HG03025 (cell line): Measurements from ENCODE around the gene AFAP1.

Experiments
- ATAC-seq: cut with Tn5 transposase; IDR thresholded peaks from one replicate; pipeline ENCODE4 v1.9.1; 2021; ENCODE audit warnings: mild to moderate bottlenecking, moderate library complexity; ENCODE audit not compliant: unreplicated experiment, low FRiP score

The AFAP1 gene

GRCh38 chr4:7968262-7968896, 28.7 kb upstream of the AFAP1 start:
- ATAC-seq: no peak

GRCh38 chr4:7967501-7968261, 28.0 kb upstream of the AFAP1 start:
- ATAC-seq: no peak

GRCh38 chr4:7967063-7967440, 27.4 kb upstream of the AFAP1 start:
- ATAC-seq: no peak

- no peak for ATAC-seq
Measured at GRCh38 chr4:7966281-7967062, 26.8 kb upstream of the AFAP1 start.

- ATAC-seq: no peak
Measured at GRCh38 chr4:7964890-7965662, 25.4 kb upstream of the AFAP1 start.

- no peak for ATAC-seq
Measured at GRCh38 chr4:7964459-7964858, 24.8 kb upstream of the AFAP1 start.

- no peak for ATAC-seq
Measured at GRCh38 chr4:7963691-7964090, 24.0 kb upstream of the AFAP1 start.

GRCh38 chr4:7962609-7963508, 23.2 kb upstream of the AFAP1 start:
- ATAC-seq: no peak

- peak; percentile 49 for ATAC-seq
Measured at GRCh38 chr4:7960790-7961655, 21.4 kb upstream of the AFAP1 start.

- no peak for ATAC-seq
Measured at GRCh38 chr4:7960017-7960789, 20.5 kb upstream of the AFAP1 start.

- ATAC-seq: no peak
Measured at GRCh38 chr4:7959078-7959477, 19.4 kb upstream of the AFAP1 start.

GRCh38 chr4:7956934-7957656, 17.4 kb upstream of the AFAP1 start:
- no peak for ATAC-seq

- no peak for ATAC-seq
Measured at GRCh38 chr4:7956270-7956808, 16.7 kb upstream of the AFAP1 start.

- ATAC-seq: no peak
Measured at GRCh38 chr4:7955393-7955792, 15.7 kb upstream of the AFAP1 start.

- no peak for ATAC-seq
Measured at GRCh38 chr4:7952615-7953014, 13.0 kb upstream of the AFAP1 start.

- no peak for ATAC-seq
Measured at GRCh38 chr4:7950301-7951092, 10.8 kb upstream of the AFAP1 start.
